Endothelial cell of umbilical vein (primary cell): ENCODE data around the gene PDCD6IP. TPM values are rescaled to one million over a fixed set of nuclear protein-coding genes. Genes with fewer than 3 reads are reported as not detected.

Experiments
- BruUV-seq: library from RNA; stranded (reverse); fragments of 400-500 nt; replicated peaks from 2 replicates; lab custom pipeline; 2021; lab: Mats Ljungman, UMichigan
- CTCF ChIA-PET: fragments of 300-600, 350-600 bp; sonication (Branson Sonifier 250); formaldehyde crosslinking; loops from one replicate; lab custom pipeline; 2021; ENCODE audit warnings: antibody characterized with exemption, inconsistent platforms; lab: Charles Lee
- POLR2A ChIA-PET: fragments of 300-600, 350-600 bp; sonication (Branson Sonifier 250); formaldehyde crosslinking; loops from one replicate; lab custom pipeline; 2021; ENCODE audit warnings: antibody characterized with exemption, inconsistent platforms; lab: Charles Lee
- DNase-seq: peaks from one replicate; pipeline ENCODE4 v3.0.0-alpha.2; 2011; ENCODE audit warnings: low read depth, low spot score
- FAIRE-seq: peaks from 2 replicates; lab custom pipeline; 2011; peaks lifted over from hg19 to GRCh38; lab: Jason Lieb, UNC
- H2AFZ ChIP-seq: 2 replicates; pipeline ENCODE4 v1.6.0; 2012; ENCODE audit warnings: low read depth, low read length, control low read depth, inconsistent platforms
- H3K27ac ChIP-seq: 2 replicates; pipeline ENCODE4 v1.5.1; 2011; ENCODE audit warnings: low read depth, mild to moderate bottlenecking, control low read depth, low read length, moderate library complexity; ENCODE audit not compliant: insufficient read depth
- H3K27me3 ChIP-seq, 2 experiments: 2 replicates each; pipeline versions ENCODE4 v1.6.0 to v1.6.1; 2011; ENCODE audit warnings: low read length in 2 of 2, mixed read lengths in 1 of 2; ENCODE audit not compliant: control insufficient read depth in 2 of 2, insufficient read depth in 2 of 2
- H3K36me3 ChIP-seq, 2 experiments: 2 replicates in 1 of 2; 3 replicates in 1 of 2; pipeline ENCODE4 v1.5.1; 2011; ENCODE audit warnings: low read length in 2 of 2, mild to moderate bottlenecking in 1 of 2, moderate library complexity in 1 of 2; ENCODE audit not compliant: control insufficient read depth in 2 of 2, insufficient read depth in 2 of 2; ENCODE audit errors: extremely low read depth in 1 of 2
- H3K4me1 ChIP-seq: 3 replicates; pipeline ENCODE4 v1.5.1; 2011; ENCODE audit warnings: mild to moderate bottlenecking, low read length; ENCODE audit not compliant: control insufficient read depth, insufficient read depth; ENCODE audit errors: extremely low read depth
- H3K4me2 ChIP-seq: 2 replicates; pipeline ENCODE4 v1.6.1; 2011; ENCODE audit warnings: low read length, control low read depth, mixed read lengths; ENCODE audit not compliant: insufficient read depth
- H3K4me3 ChIP-seq, 3 experiments: fragments of 200-600 bp in 1 of 3; sonication (generic), shearing (Covaris generic) in 1 of 3; replicated peaks in 1 of 3; 2 replicates each; pipeline ENCODE4 v1.5.1; 2011 to 2016; ENCODE audit warnings: control low read depth in 3 of 3, low read length in 3 of 3, mild to moderate bottlenecking in 2 of 3, inconsistent platforms in 1 of 3, low read depth in 1 of 3, moderate library complexity in 1 of 3; ENCODE audit not compliant: insufficient read depth in 1 of 3
- H3K79me2 ChIP-seq: 2 replicates; pipeline ENCODE4 v1.6.0; 2012; ENCODE audit warnings: low read length, inconsistent platforms; ENCODE audit not compliant: control insufficient read depth, insufficient read depth
- H3K9ac ChIP-seq: replicated peaks from 2 replicates; pipeline ENCODE3; 2011; ENCODE audit warnings: low read length, control low read depth; ENCODE audit not compliant: insufficient read depth; ENCODE audit errors: extremely low read depth
- H3K9me1 ChIP-seq: replicated peaks from 3 replicates; pipeline ENCODE4 v1.6.0; 2011; ENCODE audit warnings: mild to moderate bottlenecking, low read length; ENCODE audit not compliant: control insufficient read depth, insufficient read depth; ENCODE audit errors: extremely low read depth
- H3K9me3 ChIP-seq: replicated peaks from 2 replicates; pipeline ENCODE4 v1.5.1; 2012; ENCODE audit warnings: low read length, inconsistent platforms; ENCODE audit not compliant: control insufficient read depth, insufficient read depth
- H4K20me1 ChIP-seq: replicated peaks from 2 replicates; pipeline ENCODE3; 2011; ENCODE audit warnings: mild to moderate bottlenecking, low read length; ENCODE audit not compliant: control insufficient read depth, insufficient read depth; ENCODE audit errors: extremely low read depth
- CTCF ChIP-seq, 2 donors: IDR thresholded peaks; 1 replicate in 1 of 2; 2 replicates in 1 of 2; pipeline ENCODE4 v1.5.1; 2011; ENCODE audit warnings: low read length in 2 of 2, mild to moderate bottlenecking in 2 of 2, moderate library complexity in 2 of 2, control low read depth in 1 of 2, inconsistent platforms in 1 of 2, low read depth in 1 of 2; ENCODE audit not compliant: insufficient read depth in 1 of 2; ENCODE audit errors: extremely low read depth in 1 of 2
- EZH2 ChIP-seq: IDR thresholded peaks from 2 replicates; pipeline ENCODE4 v1.6.1; 2012; ENCODE audit warnings: borderline replicate concordance, low read depth, mild to moderate bottlenecking, moderate library complexity, low read length, inconsistent platforms; ENCODE audit not compliant: severe bottlenecking
- FOS ChIP-seq: IDR thresholded peaks from 2 replicates; pipeline ENCODE4 v1.6.1; 2011; ENCODE audit warnings: mild to moderate bottlenecking, low read length, moderate library complexity, borderline replicate concordance; ENCODE audit not compliant: insufficient read depth
- GATA2 ChIP-seq: IDR thresholded peaks from 2 replicates; pipeline ENCODE4 v1.7.0; 2011; ENCODE audit warnings: low read depth, mild to moderate bottlenecking, moderate library complexity, mixed read lengths, low read length; ENCODE audit not compliant: insufficient read length, insufficient read depth
- JUN ChIP-seq: IDR thresholded peaks from 2 replicates; pipeline ENCODE4 v1.6.1; 2011; ENCODE audit warnings: borderline replicate concordance, low read depth; ENCODE audit not compliant: insufficient read length, insufficient read depth
- MAX ChIP-seq: IDR thresholded peaks from 2 replicates; pipeline ENCODE4 v1.6.1; 2011; ENCODE audit not compliant: insufficient read depth, insufficient read length
- MYC ChIP-seq: IDR thresholded peaks from one replicate; pipeline ENCODE4 v1.6.1; 2011; ENCODE audit warnings: mild to moderate bottlenecking, low read depth, low read length
- POLR2A ChIP-seq: IDR thresholded peaks from 2 replicates; pipeline ENCODE4 v1.6.1; 2012; ENCODE audit warnings: low read depth, mild to moderate bottlenecking, control low read depth, low read length
- POLR2AphosphoS5 ChIP-seq: IDR thresholded peaks from 2 replicates; pipeline ENCODE4 v1.6.1; 2012; ENCODE audit warnings: low read depth, mild to moderate bottlenecking, control low read depth, low read length, moderate library complexity; ENCODE audit not compliant: insufficient read depth
- dilution Hi-C: fragments of 300-500 bp; cut with MboI; formaldehyde crosslinking; loops from one replicate; pipeline ENCODE4 v1.15.0; 2019; ENCODE audit warnings: low sequenced_read_pairs; ENCODE audit not compliant: extremely low pct_ligation_motif_present
- intact Hi-C: fragments of 100-400 bp; cut with micrococcal nuclease; formaldehyde crosslinking; loops from one replicate; pipeline ENCODE4 v1.10.0; 2022
- polyA plus RNA-seq, 4 experiments: library from polyadenylated mRNA; depleted of rRNA in 3 of 4; stranded (reverse) in 3 of 4; unstranded in 1 of 4; fragments of >200 nt; gene quantifications; 2 replicates each; pipeline versions ENCODE4 v1.2.1 to v1.2.3, GENCODE V29; 2011 to 2012; ENCODE audit warnings: missing spikeins in 1 of 4
- total RNA-seq: library from RNA; stranded (reverse); gene quantifications from 2 replicates; pipeline ENCODE4 v1.2.3, GENCODE V29; 2021

The PDCD6IP gene
- total and polyA plus RNA-seq, 2 donors (not counting 3 experiments of a cell fraction or from before 2014, with no cell fraction given), result 106 to 265 TPM

GRCh38 chr3:33839283-33839682, 40.9 kb downstream of the PDCD6IP start:
- H3K9me1 ChIP-seq, result no peaks in the 10 kb centered on the region
- no peaks in the 10 kb centered on the region for H3K9me3 ChIP-seq
- intact Hi-C loops, result no loop called here
- no peaks in the 10 kb centered on the region for H4K20me1 ChIP-seq
- H2AFZ ChIP-seq, result no peak overlapping the region
- dilution Hi-C loops, result no loop called here
- H3K27ac ChIP-seq, result no peak overlapping the region
- H3K79me2 ChIP-seq, result peaks cover 5% of the 10 kb centered on the region
- no peaks in the 10 kb centered on the region for H3K27me3 ChIP-seq
- no peak overlapping the region for H3K4me2 ChIP-seq
- H3K36me3 ChIP-seq, result no peaks in the 10 kb centered on the region
- no TSS peak for BruUV-seq
- DNase-seq, result no peak
- H3K9ac ChIP-seq, result no peak overlapping the region
- H3K4me1 ChIP-seq, result no peaks in the 10 kb centered on the region
- H3K4me3 ChIP-seq, result no peak overlapping the region
- no peak for FAIRE-seq
- ChIA-PET CTCF (interaction anchor here (1.8 kb wide), 1 partner anchor 14 kb away, joined by 4 read pairs; no protein-coding TSS in a partner anchor), POLR2A (no interaction called here)
- no peak for TF ChIP-seq POLR2AphosphoS5
- TF ChIP-seq CTCF (IDR thresholded peaks at IDR 0.05; ENCODE audit: extremely low read depth in 1 of 2, insufficient read depth in 1 of 2, low read depth in 1 of 2, low read length in 2 of 2), result no peak
- no peak for TF ChIP-seq POLR2A
- no peak for TF ChIP-seq JUN
- no peak for TF ChIP-seq FOS
- no peak for TF ChIP-seq EZH2
- TF ChIP-seq MAX, result no peak
- no peak for TF ChIP-seq MYC
- TF ChIP-seq GATA2, result no peak
